Measurements from ENCODE around the gene DCC.

DCC gene

GRCh38 chr18:52829876-52830405, 489.9 kb downstream of the DCC start:
- DNase-seq (ENCODE audit: low read depth) = no peak
- H3K4me3 ChIP-seq (ENCODE audit: low read depth, low read length) = no peak overlapping the region
- TF ChIP-seq CTCF (IDR thresholded peaks at IDR 0.05; ENCODE audit: insufficient read depth, low read depth, low read length, missing control alignments) = no peak

DNA sequence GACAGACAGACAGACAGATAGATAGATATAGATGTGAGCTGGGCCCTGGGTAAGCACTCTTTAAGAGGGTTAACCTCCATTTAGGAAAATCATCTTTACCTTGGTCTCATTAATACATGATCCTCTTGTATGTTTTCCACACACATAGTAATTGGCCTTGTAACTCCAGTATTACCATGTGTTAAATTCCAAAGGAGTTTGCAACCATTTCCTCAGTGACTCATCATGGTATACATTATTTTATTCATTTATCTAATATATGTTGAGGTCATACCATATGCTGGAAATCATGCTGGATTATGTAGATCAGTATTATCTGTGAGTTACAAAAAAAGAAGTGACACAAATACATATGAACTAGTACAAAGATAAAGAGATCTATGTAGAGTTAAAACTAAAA, 504.3 kb downstream of the DCC start:
- no peak for TF ChIP-seq CTCF (IDR thresholded peaks at IDR 0.05; ENCODE audit: insufficient read depth, low read depth, low read length, missing control alignments)
- no peak for DNase-seq (ENCODE audit: low read depth)
- no peak overlapping the region for H3K4me3 ChIP-seq (ENCODE audit: low read depth, low read length)

GRCh38 chr18:52845036-52845435, 505.0 kb downstream of the DCC start:
- DNase-seq (ENCODE audit: low read depth) = no peak
- no peak overlapping the region for H3K4me3 ChIP-seq (ENCODE audit: low read depth, low read length)
- no peak for TF ChIP-seq CTCF (IDR thresholded peaks at IDR 0.05; ENCODE audit: insufficient read depth, low read depth, low read length, missing control alignments)

GRCh38 chr18:52850031-52850560, 510.1 kb downstream of the DCC start:
- DNase-seq (ENCODE audit: low read depth) = no peak
- H3K4me3 ChIP-seq (ENCODE audit: low read depth, low read length) = no peak overlapping the region

GRCh38 chr18:52861558-52861957, 521.6 kb downstream of the DCC start:
- no peak for TF ChIP-seq CTCF (IDR thresholded peaks at IDR 0.05; ENCODE audit: insufficient read depth, low read depth, low read length, missing control alignments)
- H3K4me3 ChIP-seq (ENCODE audit: low read depth, low read length) = no peak overlapping the region
- no peak for DNase-seq (ENCODE audit: low read depth)

More at GRCh38 chr18:52850031-52850560, 510.1 kb downstream of the DCC start:
- TF ChIP-seq CTCF (IDR thresholded peaks at IDR 0.05; ENCODE audit: insufficient read depth, low read depth, low read length, missing control alignments) = no peak

DNA sequence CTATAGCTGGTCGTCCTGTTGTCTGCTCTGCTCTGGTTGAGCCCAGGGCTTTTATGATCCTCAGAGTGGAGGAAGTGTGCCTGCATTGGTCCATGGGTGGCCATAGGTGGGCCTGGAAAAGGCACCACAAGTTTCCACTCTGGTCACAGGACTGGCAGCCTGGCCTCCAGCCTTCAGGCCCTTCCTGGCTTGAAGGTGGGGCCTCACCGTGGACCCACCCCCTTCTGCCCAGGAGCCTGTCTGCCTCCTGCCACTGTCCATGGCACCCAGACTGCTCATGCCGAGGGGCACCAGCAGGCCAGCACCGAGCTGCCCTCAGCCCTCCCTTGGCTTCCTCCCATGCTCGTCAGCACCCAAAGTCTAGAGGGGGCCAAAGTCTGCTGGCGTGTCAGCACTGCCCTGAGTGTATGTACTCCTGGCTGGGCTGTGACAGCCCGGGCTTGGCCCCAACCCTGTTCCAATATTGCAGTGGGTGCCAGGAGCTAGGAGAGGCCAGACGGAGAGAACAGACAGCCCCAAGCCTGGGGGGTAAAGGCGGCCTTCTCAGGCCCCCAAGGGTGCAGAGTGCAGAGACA, 529.4 kb downstream of the DCC start:
- no peak for TF ChIP-seq CTCF (IDR thresholded peaks at IDR 0.05; ENCODE audit: insufficient read depth, low read depth, low read length, missing control alignments)
- H3K4me3 ChIP-seq (ENCODE audit: low read depth, low read length) = no peak overlapping the region
- no peak for DNase-seq (ENCODE audit: low read depth)

All from GM12865 (cell line).